ENCODE measurements around the gene AGPAT3.
"Not testable (repeated sequence)": the region's sequence is repeated elsewhere in the genome, so short reads cannot be mapped to it uniquely, and the experiment has no call there.

Gene AGPAT3

GRCh38 chr21:43884861-43885417 lies 19.9 kb downstream of the AGPAT3 start:
- DNase-seq = no peak

- no peak for DNase-seq
These were observed 20.7 kb downstream of the AGPAT3 start for GRCh38 chr21:43885721-43886120.

GRCh38 chr21:43886565-43886964 lies 21.5 kb downstream of the AGPAT3 start:
- no peak for DNase-seq

- DNase-seq = no peak
These were observed 24.0 kb downstream of the AGPAT3 start for GRCh38 chr21:43889069-43889468.

GRCh38 chr21:43890042-43890441 lies 25.0 kb downstream of the AGPAT3 start:
- no peak for DNase-seq

GRCh38 chr21:43892334-43892733 lies 27.3 kb downstream of the AGPAT3 start:
- DNase-seq = no peak

GRCh38 chr21:43892984-43893535 lies 28.0 kb downstream of the AGPAT3 start:
- peak in 1 of 2 experiments; percentile 29 for DNase-seq

- DNase-seq = peak; percentile 59 to 67
These were observed 28.6 kb downstream of the AGPAT3 start for GRCh38 chr21:43893536-43894205.

- no peak for DNase-seq
These were observed 29.2 kb downstream of the AGPAT3 start for GRCh38 chr21:43894206-43894577.

- no peak for DNase-seq
These were observed 30.2 kb downstream of the AGPAT3 start for GRCh38 chr21:43895196-43895595.

GRCh38 chr21:43896696-43897299 lies 31.8 kb downstream of the AGPAT3 start:
- DNase-seq = not testable (repeated sequence)

GRCh38 chr21:43899307-43900077 lies 34.5 kb downstream of the AGPAT3 start:
- DNase-seq = no peak

- no peak for DNase-seq
These were observed 35.0 kb downstream of the AGPAT3 start for GRCh38 chr21:43900078-43900385.

GRCh38 chr21:43900690-43901089 lies 35.7 kb downstream of the AGPAT3 start:
- no peak for DNase-seq

- no peak for DNase-seq
These were observed 37.4 kb downstream of the AGPAT3 start for GRCh38 chr21:43902441-43902840.

- no peak for DNase-seq
These were observed 38.5 kb downstream of the AGPAT3 start for GRCh38 chr21:43903451-43904091.

- no peak for DNase-seq
These were observed 39.3 kb downstream of the AGPAT3 start for GRCh38 chr21:43904331-43904781.

- DNase-seq = no peak
These were observed 40.9 kb downstream of the AGPAT3 start for GRCh38 chr21:43905726-43906455.

- no peak for DNase-seq
These were observed 41.8 kb downstream of the AGPAT3 start for GRCh38 chr21:43906585-43907370.

- no peak for DNase-seq
These were observed 42.7 kb downstream of the AGPAT3 start for GRCh38 chr21:43907751-43908150.

- no peak for DNase-seq
These were observed 43.1 kb downstream of the AGPAT3 start for GRCh38 chr21:43908167-43908566.

Data from activated T-cell treated with anti-CD3 and anti-CD28 coated beads, Interleukin-2, amount 50 U/mL, for 48 hours (primary cell).